Subcutaneous adipose tissue (tissue), 4 donors: ENCODE data around the gene GRIPAP1. TPM values are rescaled to one million over a fixed set of nuclear protein-coding genes. Genes with fewer than 3 reads are reported as not detected.

ENCODE experiments used
- total RNA-seq, 4 donors: library from RNA; depleted of rRNA; stranded (reverse); fragments of >200 nt; gene quantifications; one replicate each; pipeline ENCODE4 v1.1.0, GENCODE V29; 2016
- TF ChIP-seq, protein P1 (sequence below): fragments of 450-650 bp; IDR thresholded peaks from one replicate; pipeline ENCODE4 v1.5.1; 2016; ENCODE audit warnings: low read depth, mild to moderate bottlenecking, control low read depth, antibody characterized with exemption, moderate library complexity

GRIPAP1 gene
- 10 to 100 TPM; 20.7 to 46.3 (median 33.4) TPM for total RNA-seq

DNA sequence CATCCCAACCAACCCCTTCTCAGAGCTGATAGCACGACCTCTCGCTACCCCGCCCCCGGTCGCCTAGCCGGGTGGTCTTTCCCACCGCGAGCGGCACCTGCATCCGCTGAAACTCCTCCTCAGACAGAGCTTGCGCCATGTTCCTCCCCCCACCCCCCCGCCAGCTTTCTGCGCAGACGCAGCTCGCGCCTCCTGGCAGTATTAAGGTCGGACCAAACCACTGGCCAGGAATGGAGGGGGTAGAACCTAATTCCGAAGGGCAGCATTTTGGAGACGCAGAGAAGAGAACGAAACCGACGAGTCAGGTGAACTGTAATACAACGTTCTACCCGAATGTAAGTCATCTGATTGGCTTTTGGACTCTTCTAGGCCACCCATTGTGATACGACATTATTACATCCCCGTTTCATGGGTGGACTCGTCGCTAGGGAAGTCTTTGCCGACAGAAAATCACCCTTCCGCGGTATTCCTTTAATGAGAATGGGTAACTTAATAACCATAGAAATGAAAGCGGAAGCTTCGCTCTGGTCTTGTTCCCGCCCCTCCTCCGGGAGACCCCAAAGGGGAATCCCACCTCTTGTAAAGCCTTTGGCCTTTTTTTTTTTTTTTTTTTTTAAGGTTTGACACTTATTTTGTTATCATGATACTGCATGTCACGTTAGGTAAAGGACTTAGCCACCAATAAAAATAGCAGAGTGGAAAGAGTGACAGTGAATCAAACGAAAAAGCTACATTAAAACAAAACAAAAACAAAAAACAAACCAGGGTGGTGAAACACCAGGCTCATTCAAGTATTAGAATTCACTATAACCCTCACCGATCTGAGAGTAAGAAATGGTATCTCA lies at the start of gene GRIPAP1:
Gene GRIPAP1 (minus strand): TSS at position 174 of the 845 bp plus-strand sequence. CDS start 35 bp downstream, at position 139.
- TF ChIP-seq, protein P1, sequence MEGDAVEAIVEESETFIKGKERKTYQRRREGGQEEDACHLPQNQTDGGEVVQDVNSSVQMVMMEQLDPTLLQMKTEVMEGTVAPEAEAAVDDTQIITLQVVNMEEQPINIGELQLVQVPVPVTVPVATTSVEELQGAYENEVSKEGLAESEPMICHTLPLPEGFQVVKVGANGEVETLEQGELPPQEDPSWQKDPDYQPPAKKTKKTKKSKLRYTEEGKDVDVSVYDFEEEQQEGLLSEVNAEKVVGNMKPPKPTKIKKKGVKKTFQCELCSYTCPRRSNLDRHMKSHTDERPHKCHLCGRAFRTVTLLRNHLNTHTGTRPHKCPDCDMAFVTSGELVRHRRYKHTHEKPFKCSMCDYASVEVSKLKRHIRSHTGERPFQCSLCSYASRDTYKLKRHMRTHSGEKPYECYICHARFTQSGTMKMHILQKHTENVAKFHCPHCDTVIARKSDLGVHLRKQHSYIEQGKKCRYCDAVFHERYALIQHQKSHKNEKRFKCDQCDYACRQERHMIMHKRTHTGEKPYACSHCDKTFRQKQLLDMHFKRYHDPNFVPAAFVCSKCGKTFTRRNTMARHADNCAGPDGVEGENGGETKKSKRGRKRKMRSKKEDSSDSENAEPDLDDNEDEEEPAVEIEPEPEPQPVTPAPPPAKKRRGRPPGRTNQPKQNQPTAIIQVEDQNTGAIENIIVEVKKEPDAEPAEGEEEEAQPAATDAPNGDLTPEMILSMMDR: no peak

DNA sequence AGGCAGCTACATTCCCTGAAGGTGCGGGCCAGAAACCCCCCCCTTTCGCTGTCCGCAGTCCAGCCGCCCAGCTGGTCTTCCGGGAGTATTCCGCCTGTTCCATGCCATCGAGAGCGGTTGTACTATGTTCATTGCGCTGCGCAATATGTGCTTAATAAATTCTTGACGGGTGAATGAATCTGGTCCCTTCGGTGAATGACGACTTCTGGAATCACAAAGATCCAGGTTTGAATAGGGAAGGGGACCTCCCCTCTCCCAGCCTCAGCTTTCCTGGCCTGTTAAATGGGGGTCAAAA lies 41.9 kb upstream of the GRIPAP1 start:
- TF ChIP-seq, protein P1: no peak

DNA sequence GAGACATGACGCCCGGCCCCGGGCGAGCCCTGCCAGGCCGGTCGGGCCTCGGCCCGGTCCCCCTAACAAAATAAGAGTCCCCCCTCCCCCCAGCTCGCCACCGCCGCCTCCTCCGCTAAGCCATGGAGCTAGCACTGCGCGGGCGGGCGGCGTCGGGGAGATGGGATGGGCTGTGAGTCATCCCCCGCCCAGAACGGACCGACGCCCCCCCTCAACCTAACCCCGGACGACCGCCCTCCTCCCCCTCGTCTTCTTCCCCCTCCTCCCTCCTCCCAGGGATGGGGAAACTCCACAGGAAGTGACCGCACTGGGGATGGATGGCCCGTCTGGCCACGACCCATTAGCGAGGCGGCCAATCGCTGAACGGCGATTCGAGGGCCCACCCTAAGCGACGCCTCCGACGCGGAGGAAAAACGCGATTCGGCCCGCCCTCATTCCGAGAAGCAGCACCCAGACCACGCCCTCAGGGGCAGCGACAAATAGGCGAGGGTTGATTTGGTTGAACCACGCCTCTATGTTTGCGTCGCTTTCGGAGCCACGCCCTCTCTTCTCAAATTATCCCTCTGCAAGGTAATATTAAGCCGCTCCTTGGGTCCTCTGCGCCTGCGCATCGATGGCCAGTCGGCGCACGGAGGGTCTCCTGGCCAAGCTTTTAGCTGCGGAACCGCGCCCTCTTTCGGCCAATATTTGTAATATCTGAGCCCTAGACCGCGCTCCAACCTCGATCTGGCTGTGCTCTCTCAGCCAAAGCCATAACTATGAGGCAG lies 41.3 kb upstream of the GRIPAP1 start, which contains the start of gene TFE3:
Gene TFE3 (minus strand): TSS at position 138 of the 767 bp plus-strand sequence. CDS start 131 bp downstream, at position 7.
- TF ChIP-seq, protein P1: no peak

- TF ChIP-seq, protein P1: no peak
Observed at GRCh38 chrX:49042581-49043219, 40.6 kb upstream of the GRIPAP1 start.

DNA sequence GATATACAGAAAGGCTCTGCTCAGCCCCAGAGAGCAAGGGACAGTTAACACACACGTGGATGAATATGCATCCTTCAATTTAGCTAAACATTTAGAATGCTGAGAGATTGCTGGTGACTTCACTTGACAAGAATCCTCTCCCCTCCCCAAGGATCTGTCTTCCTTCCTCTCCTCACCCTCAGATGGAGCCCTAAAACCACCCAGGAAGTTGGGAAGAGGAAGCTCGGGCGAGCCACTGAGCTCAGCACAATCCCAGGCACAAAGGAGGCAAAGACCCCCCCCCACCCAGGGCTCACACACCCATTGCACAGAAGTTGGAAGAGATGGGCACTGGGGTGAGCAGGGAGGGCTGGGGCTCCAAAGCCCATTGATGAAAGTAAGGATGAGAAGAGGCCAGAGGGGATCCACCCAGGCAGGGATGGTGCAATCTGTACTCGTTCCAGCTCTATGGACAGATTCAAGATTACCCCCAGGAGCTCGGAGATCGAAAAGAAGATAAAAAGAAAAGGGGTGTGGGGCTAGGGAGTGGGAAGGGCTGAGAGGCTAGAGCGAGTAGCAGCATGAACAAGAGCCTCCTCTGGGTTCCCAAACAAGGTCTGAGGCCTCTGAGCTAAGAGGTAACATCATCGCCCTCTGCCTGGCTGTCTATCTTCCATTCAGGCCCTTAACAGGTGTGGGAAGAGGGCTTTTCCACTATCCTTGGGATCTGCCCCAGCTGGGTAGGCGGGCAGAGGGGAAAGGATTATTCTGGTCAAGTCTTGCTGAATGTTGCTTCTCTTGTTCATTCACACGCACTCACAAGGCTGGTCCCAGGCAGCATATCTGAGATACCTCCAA lies 39.9 kb upstream of the GRIPAP1 start:
- TF ChIP-seq, protein P1: no peak

DNA sequence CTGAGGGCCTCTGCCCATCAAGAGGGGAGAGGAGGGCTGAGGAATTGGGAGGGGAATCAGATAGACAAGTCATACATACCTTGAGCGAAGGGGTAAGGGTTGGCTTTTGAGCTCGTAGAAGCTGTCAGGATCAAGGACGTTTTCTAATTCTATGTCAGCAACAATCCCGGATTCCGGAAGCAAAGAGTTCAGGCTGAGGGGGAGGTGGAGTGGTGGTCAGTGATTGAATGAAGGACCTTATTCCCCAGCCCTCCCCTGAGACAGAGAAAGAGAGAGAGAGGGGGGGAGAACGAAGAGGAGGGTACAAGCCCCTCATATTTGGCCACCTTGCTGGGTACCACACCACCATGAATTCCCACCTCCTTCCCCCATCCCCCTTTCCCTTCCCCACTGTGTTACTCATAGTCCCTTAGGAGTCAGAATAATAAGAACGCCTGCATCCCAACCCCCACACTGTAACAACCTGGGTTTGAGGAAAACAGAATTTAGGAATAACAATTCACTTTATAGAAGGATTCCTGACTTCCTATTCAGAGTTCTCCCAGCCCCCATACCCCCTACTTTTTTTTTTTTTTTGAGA lies 38.4 kb upstream of the GRIPAP1 start:
- TF ChIP-seq, protein P1: no peak
